HepG2 (cell line): ENCODE measurements around the gene PTGER3.

Experiments used
- POLR2A ChIP-seq, 2 experiments: IDR thresholded peaks; 2 replicates each; pipeline ENCODE4 v1.6.1; 2011; ENCODE audit warnings: low read depth in 2 of 2, low read length in 2 of 2, mild to moderate bottlenecking in 1 of 2, moderate library complexity in 1 of 2; ENCODE audit not compliant: insufficient read depth in 1 of 2
- ZNF18 ChIP-seq: sonication (generic); formaldehyde crosslinking; IDR thresholded peaks from 2 replicates; pipeline ENCODE4 v1.8.0; 2022; ENCODE audit warnings: mild to moderate bottlenecking, missing genetic modification reagents; ENCODE audit not compliant: insufficient replicate concordance
- ZNF234 ChIP-seq: sonication (generic); formaldehyde crosslinking; conservative IDR thresholded peaks from 2 replicates; pipeline ENCODE4 v1.5.1; 2020; ENCODE audit warnings: mild to moderate bottlenecking, missing genetic modification reagents
- ZNF335 ChIP-seq: sonication (generic); formaldehyde crosslinking; IDR thresholded peaks from 2 replicates; pipeline ENCODE4 v1.4.0; 2020; ENCODE audit warnings: missing genetic modification reagents
- ZNF704 ChIP-seq: sonication (generic); formaldehyde crosslinking; IDR thresholded peaks from 2 replicates; pipeline ENCODE4 v1.8.1; 2023; ENCODE audit warnings: mild to moderate bottlenecking, inconsistent platforms, moderate library complexity, missing genetic modification reagents, borderline replicate concordance

GRCh38 chr1:70993798-70994197 is 53.8 kb downstream of the PTGER3 start:
- no peak for TF ChIP-seq ZNF704 (CRISPR knock-in tag)
- no peak for TF ChIP-seq POLR2A (IDR thresholded peaks at IDR 0.05; ENCODE audit: insufficient read depth in 1 of 2, low read depth in 2 of 2, low read length in 2 of 2)
- no peak for TF ChIP-seq ZNF234
- no peak for TF ChIP-seq ZNF18 (CRISPR knock-in tag)
- no peak for TF ChIP-seq ZNF335 (CRISPR knock-in tag)
